Measurements from ENCODE around the gene HTR1E.

- TF ChIP-seq CTCF (conservative IDR thresholded peaks at IDR 0.05 in 1 of 2, IDR thresholded peaks at IDR 0.05 in 1 of 2; ENCODE audit: low read depth in 1 of 2, low read length in 2 of 2) (no peak), EZH2 (IDR thresholded peaks at IDR 0.05; ENCODE audit: low read length, missing control alignments) (no peak)
Observed at GRCh38 chr6:87012743-87013142, 75.4 kb downstream of the HTR1E start.
